Smooth muscle cell (in vitro differentiated cells): ENCODE data around the gene SMIM12. TPM values are rescaled to one million over a fixed set of nuclear protein-coding genes. Genes with fewer than 3 reads are reported as not detected.
A peak's percentile ranks its signal among the peaks of the same experiment; 100 is the strongest.

ENCODE experiments used
- DNase-seq: peaks from one replicate; lab custom pipeline; 2025; ENCODE audit not compliant: unreplicated experiment; lab: John Stamatoyannopoulos, UW
- H2AFZ ChIP-seq: fragments of 200-600 bp; sonication (generic); 2 replicates; pipeline ENCODE4 v1.6.0; 2016; ENCODE audit warnings: antibody characterized with exemption, low read depth, mild to moderate bottlenecking
- H3F3A ChIP-seq: fragments of 200-600 bp; sonication (generic); 2 replicates; pipeline ENCODE4 v1.6.0; 2017; ENCODE audit warnings: antibody characterized with exemption, low read depth
- H3K27ac ChIP-seq: fragments of 200-600 bp; sonication (generic); 2 replicates; pipeline ENCODE4 v1.5.1; 2016; ENCODE audit warnings: low read depth, mild to moderate bottlenecking
- H3K27me3 ChIP-seq: fragments of 200-600 bp; sonication (generic); 2 replicates; pipeline ENCODE4 v1.6.1; 2016; ENCODE audit warnings: low read depth, mild to moderate bottlenecking
- H3K36me3 ChIP-seq: fragments of 200-600 bp; sonication (generic); 2 replicates; pipeline ENCODE4 v1.5.1; 2016; ENCODE audit warnings: low read depth
- H3K4me1 ChIP-seq: fragments of 200-600 bp; sonication (generic); 2 replicates; pipeline ENCODE4 v1.5.1; 2016; ENCODE audit warnings: low read depth
- H3K4me2 ChIP-seq: fragments of 200-600 bp; sonication (generic); 2 replicates; pipeline ENCODE4 v1.6.0; 2016; ENCODE audit warnings: mild to moderate bottlenecking
- H3K4me3 ChIP-seq: fragments of 200-600 bp; sonication (generic); 2 replicates; pipeline ENCODE4 v1.5.1; 2016; ENCODE audit warnings: mild to moderate bottlenecking
- H3K79me2 ChIP-seq: fragments of 200-600 bp; sonication (generic); 2 replicates; pipeline ENCODE4 v1.6.0; 2016; ENCODE audit warnings: low read depth, mild to moderate bottlenecking
- H3K9ac ChIP-seq: fragments of 200-600 bp; sonication (generic); 2 replicates; pipeline ENCODE4 v1.6.0; 2016; ENCODE audit warnings: low read depth
- H3K9me3 ChIP-seq: fragments of 200-600 bp; sonication (generic); replicated peaks from 2 replicates; pipeline ENCODE4 v1.5.1; 2016; ENCODE audit warnings: low read depth
- H4K20me1 ChIP-seq: fragments of 200-600 bp; sonication (generic); 2 replicates; pipeline ENCODE4 v1.6.0; 2016; ENCODE audit warnings: low read depth
- CTCF ChIP-seq: fragments of 200-600 bp; sonication (generic); IDR thresholded peaks from 2 replicates; pipeline ENCODE4 v1.5.1; 2017; ENCODE audit warnings: borderline replicate concordance, mild to moderate bottlenecking, antibody characterized with exemption; ENCODE audit not compliant: insufficient read depth, poor library complexity, severe bottlenecking
- whole genome bisulfite sequencing: methylation state at CpG from one replicate; pipeline ENCODE4 v1.1.7; 2016; ENCODE audit warnings: low lambda C conversion rate; 5-methylcytosine and 5-hydroxymethylcytosine counted together
- polyA plus RNA-seq: library from polyadenylated mRNA; unstranded; fragments of >200 nt; fragmentation: Nextera tagmentation; extraction: Ambion mirVana; gene quantifications from 2 replicates; pipeline ENCODE4 v1.2.1, GENCODE V29; 2016
- total RNA-seq: library from RNA; depleted of rRNA; stranded (reverse); fragments of >200 nt; gene quantifications from 2 replicates; pipeline ENCODE4 v1.2.3, GENCODE V29; 2014

The SMIM12 gene
- total and polyA plus RNA-seq, 2 experiments from 2014 or later: 17.6 to 44.8 TPM

DNA sequence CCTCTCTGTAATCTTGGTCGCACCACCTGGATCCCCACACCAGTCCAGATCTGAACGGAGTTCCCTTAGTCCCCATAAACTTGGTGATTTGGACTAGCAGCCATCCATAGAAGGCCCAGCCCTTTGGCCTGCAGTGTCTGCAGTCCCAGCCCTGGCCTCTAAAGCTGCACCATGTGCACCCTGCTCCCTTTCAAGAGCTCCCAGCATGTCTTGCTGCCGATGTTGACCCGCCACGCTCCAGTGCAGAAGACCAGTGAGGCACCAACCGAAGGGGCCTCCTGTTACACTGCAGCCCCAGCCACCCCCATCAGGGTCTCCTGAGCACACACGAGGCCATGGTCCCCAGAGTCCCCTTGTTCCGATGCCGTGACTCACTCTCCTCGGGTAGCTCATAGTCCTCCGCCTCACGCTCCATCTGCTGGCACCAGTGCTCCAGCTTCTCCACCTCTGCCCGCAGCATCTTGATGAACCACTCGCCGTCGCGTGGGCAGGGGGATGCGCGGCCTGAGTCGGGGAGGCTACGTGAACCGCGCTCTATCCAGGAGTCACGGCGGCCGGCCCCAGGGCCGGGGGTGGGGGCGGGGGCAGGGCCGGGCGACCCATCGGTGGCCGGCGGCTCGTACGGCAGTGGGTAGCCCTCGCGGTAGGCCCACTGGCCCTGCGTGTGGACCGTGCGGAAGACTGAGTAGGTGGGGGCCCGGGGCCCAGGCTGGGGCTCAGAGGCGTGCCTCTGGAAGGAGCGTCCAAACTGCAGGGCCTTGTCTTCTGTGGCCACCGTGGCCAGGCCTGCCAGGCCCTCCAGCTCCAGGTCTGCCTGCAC is 8.9 kb upstream of the SMIM12 start:
- Histone ChIP-seq H3K9me3 (no peaks in the 10 kb centered on the region), H3K79me2 (no peaks in the 10 kb centered on the region), H3K4me1 (no peaks in the 10 kb centered on the region), H4K20me1 (no peaks in the 10 kb centered on the region), H3K27ac (no peak overlapping the region), H2AFZ (no peak overlapping the region), H3K36me3 (no peaks in the 10 kb centered on the region), H3K4me2 (no peak overlapping the region), H3K4me3 (no peak overlapping the region), H3F3A (no peaks in the 10 kb centered on the region), H3K27me3 (peaks cover 22% of the 10 kb centered on the region), H3K9ac (no peak overlapping the region)
- 90% methylated on average over 41 of the region's 44 CpGs for WGBS
- no peak for DNase-seq
- no peak for TF ChIP-seq CTCF

- 96% methylated on average over 6 of the region's 6 CpGs for WGBS
- no peaks in the 10 kb centered on the region for H3K4me1 ChIP-seq
- H3K27ac ChIP-seq: no peak overlapping the region
- no peaks in the 10 kb centered on the region for H3F3A ChIP-seq
- H3K9ac ChIP-seq: no peak overlapping the region
- no peaks in the 10 kb centered on the region for H3K36me3 ChIP-seq
- H2AFZ ChIP-seq: no peak overlapping the region
- H3K9me3 ChIP-seq: no peaks in the 10 kb centered on the region
- peaks cover 18% of the 10 kb centered on the region for H3K27me3 ChIP-seq
- H3K79me2 ChIP-seq: no peaks in the 10 kb centered on the region
- H4K20me1 ChIP-seq: no peaks in the 10 kb centered on the region
- H3K4me2 ChIP-seq: no peak overlapping the region
- no peak overlapping the region for H3K4me3 ChIP-seq
- no peak for DNase-seq
- TF ChIP-seq CTCF: no peak
Measured at GRCh38 chr1:34867415-34867814, 7.9 kb upstream of the SMIM12 start.

DNA sequence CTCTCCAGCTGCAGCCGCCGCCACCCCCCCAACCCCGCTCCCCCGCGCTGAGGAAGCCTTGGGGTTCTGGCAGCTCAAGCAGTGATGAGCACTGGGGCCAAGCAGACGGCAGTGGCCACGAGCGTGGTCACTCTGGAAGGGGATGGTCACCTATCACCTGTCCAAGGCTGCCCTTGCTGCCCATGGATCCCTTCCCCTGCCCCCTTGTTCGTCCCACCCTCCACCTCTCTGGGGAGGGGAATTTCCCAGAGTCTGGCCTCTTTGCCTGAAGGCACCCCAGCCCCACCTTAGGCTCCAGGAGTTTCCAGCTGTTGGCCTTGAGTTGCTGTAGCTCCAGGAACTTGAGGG is 7.2 kb upstream of the SMIM12 start:
- Histone ChIP-seq H3K4me2 (peak overlapping the region; percentile 94), H2AFZ (peak overlapping the region; percentile 96), H3K27ac (no peak overlapping the region), H3K4me3 (peak overlapping the region; percentile 69), H3K27me3 (peaks cover 13% of the 10 kb centered on the region), H3K9me3 (no peaks in the 10 kb centered on the region), H3K36me3 (no peaks in the 10 kb centered on the region), H3K4me1 (no peaks in the 10 kb centered on the region), H4K20me1 (no peaks in the 10 kb centered on the region), H3K9ac (no peak overlapping the region), H3K79me2 (no peaks in the 10 kb centered on the region), H3F3A (no peaks in the 10 kb centered on the region)
- 68% methylated on average over 9 of the region's 9 CpGs for WGBS
- no peak for TF ChIP-seq CTCF
- DNase-seq: no peak
